GM12872 (cell line): ENCODE results near the gene TBPL2.

ENCODE experiments used
- CTCF ChIP-seq: IDR thresholded peaks from 3 replicates; pipeline ENCODE4 v1.5.1; 2011; ENCODE audit warnings: low read depth, mild to moderate bottlenecking, low read length, moderate library complexity; ENCODE audit not compliant: insufficient read depth

Gene TBPL2

DNA sequence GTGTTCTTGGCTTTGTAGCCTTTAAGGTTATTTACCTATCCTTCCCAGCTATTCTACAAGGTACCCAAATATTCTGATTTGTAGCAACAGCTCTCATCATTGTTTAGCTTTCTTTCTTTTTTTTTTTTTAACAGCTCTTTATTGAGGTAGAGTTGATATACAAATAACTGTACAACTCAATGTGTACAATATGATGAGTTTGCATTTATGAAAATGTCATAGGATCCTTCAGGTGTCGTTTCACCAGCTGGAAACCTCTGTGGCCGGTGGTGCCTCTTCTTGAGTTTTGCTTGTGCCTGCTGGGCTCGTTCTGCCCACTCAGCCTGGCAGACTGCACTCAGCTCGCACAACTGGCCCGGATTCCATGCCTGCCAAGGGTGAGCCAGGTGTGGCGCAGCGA lies 26.9 kb upstream of the TBPL2 start:
- TF ChIP-seq CTCF, result no peak

- TF ChIP-seq CTCF, result no peak
These were observed 18.5 kb upstream of the TBPL2 start for GRCh38 chr14:55458800-55459515.

DNA sequence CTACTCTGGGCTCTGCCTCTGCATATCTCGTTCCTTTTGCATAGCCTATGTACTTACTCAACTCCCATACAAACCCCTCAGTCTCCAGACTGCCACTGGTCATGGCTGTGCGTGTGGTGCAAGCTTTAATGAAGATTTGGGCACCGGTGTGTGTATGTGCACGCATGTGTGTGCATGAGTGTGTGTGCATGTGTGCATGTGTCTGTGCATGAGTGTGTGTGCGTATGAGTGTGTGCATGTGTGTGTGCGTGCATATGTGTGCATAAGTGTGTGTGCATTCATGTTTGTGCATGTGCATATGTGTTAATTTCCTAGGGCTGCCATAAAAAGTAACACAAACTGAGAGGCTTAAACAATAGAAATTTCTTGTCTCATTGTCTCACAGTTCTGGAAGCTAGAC lies 17.1 kb upstream of the TBPL2 start:
- TF ChIP-seq CTCF, result no peak

DNA sequence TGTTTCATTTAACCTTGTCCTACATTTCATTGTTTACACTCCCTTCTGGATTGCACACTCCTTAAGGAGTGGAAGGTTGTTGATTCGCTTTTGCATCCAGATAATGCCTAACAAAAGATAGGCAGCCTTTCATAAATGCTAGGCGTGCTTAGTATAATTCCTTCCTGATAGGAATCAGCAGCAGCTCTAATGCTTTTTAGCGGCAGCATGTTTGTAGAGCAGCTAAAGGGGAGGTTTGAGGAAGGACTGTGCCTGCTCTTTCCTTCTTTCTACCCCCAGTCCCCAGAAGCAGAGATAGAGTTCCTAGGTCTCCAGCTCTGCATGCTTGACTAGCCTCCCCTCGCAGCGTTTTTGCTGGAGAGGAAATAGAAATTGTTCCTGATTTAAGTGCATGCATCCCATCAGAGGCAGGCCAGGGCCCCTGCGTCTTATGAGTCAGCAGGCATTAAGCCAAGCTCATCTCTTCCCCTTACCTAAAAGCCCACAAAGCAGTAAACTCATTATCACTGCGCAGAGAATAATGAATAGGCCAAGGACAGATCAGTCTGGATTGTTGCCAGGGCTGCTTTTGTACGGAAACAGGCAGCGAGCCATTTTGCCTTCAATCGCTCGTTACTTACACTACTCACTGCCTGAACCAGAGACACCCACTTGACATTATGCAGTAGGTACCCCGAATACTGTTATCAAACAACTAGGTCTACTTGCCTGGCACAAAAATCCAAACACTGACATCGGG lies 14.0 kb upstream of the TBPL2 start:
- TF ChIP-seq CTCF, result no peak

DNA sequence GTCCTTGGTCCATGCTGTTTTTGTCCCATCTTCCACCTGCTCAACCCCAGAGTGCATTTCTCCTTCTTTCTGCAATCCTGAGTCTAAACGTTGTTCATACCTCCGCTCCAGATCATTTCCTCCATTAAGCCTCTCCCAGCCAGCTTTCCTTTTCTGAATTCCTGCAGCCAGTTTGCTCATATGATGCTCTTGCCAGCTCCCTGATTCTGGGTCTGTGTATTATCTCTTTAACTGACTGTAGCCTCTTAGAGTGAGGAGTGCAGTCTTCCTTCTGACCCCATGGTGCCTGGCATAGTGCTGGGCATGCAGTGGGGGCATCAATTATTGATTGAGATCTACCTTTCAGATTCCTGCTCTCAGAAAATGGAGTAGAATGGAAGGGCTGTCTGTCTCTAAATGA lies 11.5 kb upstream of the TBPL2 start:
- TF ChIP-seq CTCF, result no peak

- TF ChIP-seq CTCF, result no peak
These were observed 11.0 kb upstream of the TBPL2 start for GRCh38 chr14:55451398-55451797.

DNA sequence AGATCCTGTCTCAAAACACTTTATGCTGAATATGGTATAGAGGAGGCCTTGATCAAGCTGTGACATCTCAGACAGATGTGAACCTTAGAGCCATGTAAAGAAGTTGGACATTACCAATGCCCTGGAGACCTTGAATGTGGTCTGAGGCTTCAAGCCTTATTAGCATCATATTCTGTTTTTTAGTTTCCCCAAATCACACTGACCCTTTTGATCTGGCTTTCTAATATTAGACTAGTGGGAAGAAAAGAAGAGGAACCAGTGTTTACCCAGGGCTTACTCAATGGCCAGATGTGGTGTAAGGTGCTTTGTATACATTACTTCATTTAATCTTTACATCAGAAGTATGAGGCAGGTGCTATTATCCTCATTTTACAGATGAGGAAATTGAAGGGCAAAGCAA lies 10.6 kb upstream of the TBPL2 start:
- TF ChIP-seq CTCF, result no peak
